Measurements from ENCODE around the gene CDCP2.

GRCh38 chr1:54105736-54106269 lies 47.0 kb downstream of the CDCP2 start:
- no peak for TF ChIP-seq ZNF317 (CRISPR knock-in tag; IDR thresholded peaks at IDR 0.05; ENCODE audit: borderline replicate concordance, low read depth)
- no peak for TF ChIP-seq ZNF232 (CRISPR knock-in tag; IDR thresholded peaks at IDR 0.05)
- TF ChIP-seq, protein P1, sequence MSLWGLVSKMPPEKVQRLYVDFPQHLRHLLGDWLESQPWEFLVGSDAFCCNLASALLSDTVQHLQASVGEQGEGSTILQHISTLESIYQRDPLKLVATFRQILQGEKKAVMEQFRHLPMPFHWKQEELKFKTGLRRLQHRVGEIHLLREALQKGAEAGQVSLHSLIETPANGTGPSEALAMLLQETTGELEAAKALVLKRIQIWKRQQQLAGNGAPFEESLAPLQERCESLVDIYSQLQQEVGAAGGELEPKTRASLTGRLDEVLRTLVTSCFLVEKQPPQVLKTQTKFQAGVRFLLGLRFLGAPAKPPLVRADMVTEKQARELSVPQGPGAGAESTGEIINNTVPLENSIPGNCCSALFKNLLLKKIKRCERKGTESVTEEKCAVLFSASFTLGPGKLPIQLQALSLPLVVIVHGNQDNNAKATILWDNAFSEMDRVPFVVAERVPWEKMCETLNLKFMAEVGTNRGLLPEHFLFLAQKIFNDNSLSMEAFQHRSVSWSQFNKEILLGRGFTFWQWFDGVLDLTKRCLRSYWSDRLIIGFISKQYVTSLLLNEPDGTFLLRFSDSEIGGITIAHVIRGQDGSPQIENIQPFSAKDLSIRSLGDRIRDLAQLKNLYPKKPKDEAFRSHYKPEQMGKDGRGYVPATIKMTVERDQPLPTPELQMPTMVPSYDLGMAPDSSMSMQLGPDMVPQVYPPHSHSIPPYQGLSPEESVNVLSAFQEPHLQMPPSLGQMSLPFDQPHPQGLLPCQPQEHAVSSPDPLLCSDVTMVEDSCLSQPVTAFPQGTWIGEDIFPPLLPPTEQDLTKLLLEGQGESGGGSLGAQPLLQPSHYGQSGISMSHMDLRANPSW (CRISPR knock-in tag; conservative IDR thresholded peaks at IDR 0.05; ENCODE audit: low read depth) = no peak
- no peak for TF ChIP-seq NFE2L1 (CRISPR knock-in tag; IDR thresholded peaks at IDR 0.05)
- TF ChIP-seq CTCF (IDR thresholded peaks at IDR 0.05) = no peak
- TF ChIP-seq MLX (CRISPR knock-in tag; IDR thresholded peaks at IDR 0.05) = no peak
- no peak for TF ChIP-seq JUN (CRISPR knock-in tag; IDR thresholded peaks at IDR 0.05)
- TF ChIP-seq ESRRA (CRISPR knock-in tag; IDR thresholded peaks at IDR 0.05; ENCODE audit: borderline replicate concordance) = no peak
- no peak for TF ChIP-seq NFYB (CRISPR knock-in tag; conservative IDR thresholded peaks at IDR 0.05; ENCODE audit: low read depth)

All from WTC11 (cell line).